GM18520 (cell line): ENCODE data around the gene TAF11L5.
"Not testable (repeated sequence)": the region's sequence is repeated elsewhere in the genome, so short reads cannot be mapped to it uniquely, and the experiment has no call there.

Experiments
- ATAC-seq: cut with Tn5 transposase; IDR thresholded peaks from one replicate; pipeline ENCODE4 v1.9.1; 2021; ENCODE audit not compliant: unreplicated experiment

Gene TAF11L5

DNA sequence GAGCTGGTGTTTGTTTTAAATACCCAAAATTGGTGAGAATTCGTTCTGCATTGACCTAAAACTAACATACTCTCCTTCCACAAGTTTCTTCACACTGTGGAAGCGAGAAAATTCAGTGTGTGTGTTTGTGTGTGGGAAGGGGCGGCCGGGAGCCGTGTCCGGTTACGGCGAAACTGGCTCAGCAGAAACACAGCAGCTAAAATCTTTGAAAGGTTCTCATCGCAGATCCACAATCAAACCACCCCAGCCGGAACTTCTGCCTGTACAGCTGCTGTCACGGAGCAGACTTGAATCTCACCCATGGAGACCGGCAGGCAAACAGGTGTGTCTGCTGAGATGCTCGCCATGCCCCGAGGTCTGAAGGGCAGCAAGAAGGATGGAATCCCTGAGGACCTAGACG is at the start of gene TAF11L5:
Gene TAF11L5 (plus strand): TSS at position 301 of the 400 bp plus-strand sequence.
- not testable (repeated sequence) for ATAC-seq

DNA sequence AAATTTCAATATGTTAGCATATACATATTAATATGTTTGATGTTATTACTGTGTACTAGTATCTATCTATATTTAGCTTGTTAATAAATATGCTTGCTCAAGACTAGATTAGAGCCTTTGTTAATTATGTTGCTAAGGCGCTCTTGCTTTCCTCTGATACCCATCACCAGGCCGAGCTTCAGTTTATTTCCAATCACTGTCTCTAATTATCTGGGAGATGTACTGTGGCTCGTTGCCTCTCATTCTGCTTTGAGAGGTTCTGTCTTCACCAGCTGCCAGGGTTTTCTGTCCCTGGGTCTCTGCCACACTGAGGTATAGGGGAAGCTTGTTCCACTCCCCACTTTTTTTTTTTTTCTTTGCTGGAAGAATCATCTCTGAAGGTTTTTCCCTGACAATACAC is 48.0 kb upstream of the TAF11L5 start:
- no peak for ATAC-seq

DNA sequence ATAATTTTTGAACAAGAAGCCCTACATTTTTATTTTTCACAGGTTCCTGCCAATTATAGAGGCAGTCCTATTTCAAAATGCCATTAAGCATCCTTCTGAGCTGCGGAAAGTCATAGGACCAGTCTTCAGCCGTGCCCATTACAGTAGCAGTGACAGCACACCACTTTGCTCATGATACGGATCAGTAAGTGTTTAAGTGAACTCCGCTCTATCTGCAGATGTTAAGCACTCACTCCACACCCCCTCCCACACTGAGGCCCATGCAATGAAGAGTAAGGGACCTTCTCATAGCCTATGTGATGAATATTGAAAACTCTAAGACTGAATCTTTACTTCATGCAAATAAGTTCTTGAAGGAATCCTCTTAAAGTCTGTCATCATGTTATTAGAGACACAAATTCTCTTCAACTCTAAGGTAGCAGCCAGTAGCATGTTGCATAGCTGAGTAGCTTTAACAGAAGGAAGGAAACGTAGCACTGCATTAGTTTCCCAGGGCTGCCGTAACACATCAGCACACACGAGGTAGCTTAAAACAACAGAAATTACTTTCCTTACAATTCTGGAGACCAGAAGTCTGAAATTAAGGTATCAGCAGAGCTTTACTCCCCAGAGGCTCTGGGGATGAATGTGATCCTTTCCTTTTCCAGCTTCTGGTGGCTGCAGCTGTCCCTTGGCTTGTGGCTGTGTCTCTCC is 47.3 kb upstream of the TAF11L5 start:
- ATAC-seq: no peak

DNA sequence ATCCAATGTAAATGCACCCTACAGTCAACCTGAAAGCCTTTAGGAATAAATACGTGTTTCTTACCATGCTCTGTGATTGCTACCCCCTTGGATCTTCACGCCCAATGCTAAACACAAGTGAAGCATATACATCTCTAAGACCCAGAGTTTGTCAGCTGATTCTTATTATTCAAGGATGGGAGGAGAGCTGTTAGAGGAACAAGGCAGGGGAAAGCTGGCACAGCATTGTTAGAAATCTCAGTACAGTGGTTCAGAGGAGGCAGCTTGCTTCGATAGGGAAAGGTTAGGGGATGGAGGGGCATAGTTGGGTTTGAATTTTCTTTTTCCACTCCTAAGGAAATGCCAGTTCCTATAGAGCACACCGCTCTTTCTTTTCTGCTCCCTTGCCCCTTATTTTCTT is 43.7 kb upstream of the TAF11L5 start:
- ATAC-seq: no peak

DNA sequence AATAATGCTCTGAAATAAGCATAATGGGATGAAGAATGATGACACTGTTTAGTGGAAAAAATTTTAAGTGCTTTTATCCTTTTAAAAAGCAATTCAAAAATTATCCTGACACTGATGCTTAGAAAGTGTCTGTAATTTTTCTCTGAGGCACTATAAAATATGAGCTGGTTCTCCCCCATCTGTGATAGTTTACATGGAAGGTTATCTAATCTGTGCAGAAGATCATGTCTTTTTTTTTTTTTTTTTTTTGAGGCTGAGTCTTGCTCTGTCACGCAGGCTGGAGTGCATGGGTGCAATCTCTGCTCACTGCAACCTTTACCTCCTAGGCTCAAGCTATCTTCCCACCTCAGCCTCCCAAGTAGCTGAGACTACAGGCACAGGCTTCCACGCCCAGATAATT is 42.2 kb upstream of the TAF11L5 start:
- no peak for ATAC-seq

DNA sequence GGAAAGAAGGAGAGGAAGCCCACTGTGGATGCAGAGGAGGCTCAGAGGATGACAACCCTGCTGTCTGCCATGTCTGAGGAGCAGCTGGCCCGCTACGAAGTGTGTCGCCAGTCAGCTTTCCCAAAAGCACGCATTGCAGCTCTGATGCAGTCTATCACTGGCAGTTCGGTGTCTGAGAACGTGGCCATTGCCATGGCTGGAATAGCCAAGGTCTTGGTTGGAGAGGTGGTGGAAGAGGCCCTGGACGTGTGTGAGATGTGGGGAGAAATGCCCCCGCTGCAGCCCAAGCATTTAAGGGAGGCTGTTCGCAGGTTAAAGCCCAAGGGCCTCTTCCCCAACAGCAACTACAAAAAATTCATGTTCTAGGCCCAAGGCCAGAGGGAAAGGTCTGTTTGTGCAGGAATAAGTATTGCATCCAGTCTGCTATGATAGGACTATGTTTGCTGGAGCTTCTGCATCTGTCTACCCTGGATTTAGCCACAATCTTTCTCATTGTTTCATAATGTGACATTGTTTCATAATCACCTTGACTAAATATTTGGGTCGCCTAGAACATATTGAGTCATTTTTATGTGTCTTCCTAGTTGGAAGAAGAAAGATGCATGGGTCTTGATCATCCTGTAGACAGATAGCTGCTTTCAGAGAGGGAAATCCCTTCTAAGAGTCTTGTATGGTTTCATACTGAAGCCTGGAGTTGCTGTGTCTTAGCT is 38.4 kb upstream of the TAF11L5 start:
- not testable (repeated sequence) for ATAC-seq

DNA sequence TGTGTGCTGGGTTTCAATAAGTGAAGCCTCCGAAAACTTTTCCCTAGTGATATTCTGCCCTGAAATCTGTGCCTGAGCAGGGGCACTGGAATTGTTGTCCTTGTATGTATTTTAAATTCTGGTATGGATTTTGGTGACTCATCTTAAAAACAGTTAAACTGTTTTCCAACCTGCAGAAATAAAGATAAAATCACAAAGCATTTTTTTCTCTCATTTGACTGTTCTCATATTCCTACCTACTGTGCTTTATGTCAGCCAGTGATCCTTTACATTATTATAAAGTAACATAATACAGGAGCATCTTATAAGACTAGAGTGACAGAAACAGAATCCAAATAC is 37.9 kb upstream of the TAF11L5 start:
- ATAC-seq: no peak

DNA sequence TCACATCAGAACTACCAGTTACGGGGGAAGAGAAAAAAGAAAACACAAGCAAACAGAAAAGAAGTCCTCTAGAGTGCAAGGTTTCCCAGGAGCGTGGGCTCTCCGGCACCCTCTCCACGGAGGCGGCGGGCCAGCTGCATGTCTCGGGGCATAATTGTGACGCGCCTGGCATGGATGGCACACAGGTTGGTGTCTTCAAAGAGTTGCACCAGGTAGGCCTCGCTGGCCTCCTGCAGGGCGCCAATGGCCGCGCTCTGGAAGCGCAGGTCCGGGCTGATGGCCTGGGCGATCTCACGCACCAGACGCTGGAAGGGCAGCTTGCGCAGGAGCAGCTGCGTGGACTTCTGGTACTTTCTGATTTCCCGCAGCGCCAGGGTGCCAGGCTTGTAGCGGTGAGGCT is 33.8 kb upstream of the TAF11L5 start:
- not testable (repeated sequence) for ATAC-seq

DNA sequence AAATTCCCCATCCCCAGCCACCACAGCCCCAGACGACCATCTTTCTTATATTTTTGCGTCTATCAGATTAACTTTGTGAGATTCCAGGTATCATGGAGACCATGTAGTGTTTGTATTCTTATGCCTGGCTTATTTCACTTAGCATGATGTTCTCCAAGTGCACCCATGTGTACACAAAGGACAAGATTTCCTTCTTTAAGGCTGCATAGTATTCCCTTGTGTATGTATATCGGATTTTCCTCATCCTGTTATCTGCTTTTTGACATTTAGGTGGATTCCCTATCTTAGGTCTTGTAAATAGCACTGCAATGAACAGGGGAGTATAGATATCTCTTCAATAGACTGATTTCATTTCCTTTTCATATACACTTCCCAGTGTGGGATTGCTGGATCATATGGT is 32.3 kb upstream of the TAF11L5 start:
- ATAC-seq: no peak

DNA sequence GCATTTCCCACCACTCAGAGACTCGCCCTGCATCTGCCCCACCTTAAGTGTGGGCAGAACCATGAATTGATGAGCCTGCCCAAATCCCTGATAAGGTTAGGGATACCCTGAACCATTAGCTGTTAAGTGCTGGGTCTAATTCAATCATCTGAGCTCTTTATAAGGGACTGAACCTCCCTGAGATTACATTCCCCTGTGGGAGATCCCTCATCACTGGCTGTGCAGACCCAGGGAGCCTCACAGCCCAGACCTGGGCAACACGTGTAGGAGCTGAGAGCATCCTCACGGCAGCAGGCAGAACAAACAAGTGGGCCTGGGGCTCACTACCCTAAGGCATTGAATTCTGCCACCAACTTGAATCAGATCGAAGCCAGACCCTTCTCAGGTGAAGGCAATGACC is 27.6 kb upstream of the TAF11L5 start:
- ATAC-seq: no peak

DNA sequence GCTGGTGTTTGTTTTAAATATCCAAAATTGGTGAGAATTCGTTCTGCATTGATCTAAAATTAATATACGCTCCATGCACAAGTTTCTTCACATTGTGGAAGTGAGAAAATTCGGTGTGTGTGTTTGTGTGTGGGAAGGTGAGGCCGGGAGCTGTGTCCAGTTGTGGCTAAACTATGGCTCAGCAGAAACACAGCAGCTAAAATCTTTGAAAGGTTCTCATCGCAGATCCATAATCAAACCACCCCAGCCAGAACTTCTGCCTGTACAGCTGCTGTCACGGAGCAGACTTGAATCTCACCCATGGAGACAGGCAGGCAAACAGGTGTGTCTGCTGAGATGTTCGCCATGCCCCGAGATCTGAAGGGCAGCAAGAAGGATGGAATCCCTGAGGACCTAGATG is 27.1 kb upstream of the TAF11L5 start, which contains the start of gene TAF11L2:
Gene TAF11L2 (plus strand): TSS at position 301 of the 400 bp plus-strand sequence.
- not testable (repeated sequence) for ATAC-seq

DNA sequence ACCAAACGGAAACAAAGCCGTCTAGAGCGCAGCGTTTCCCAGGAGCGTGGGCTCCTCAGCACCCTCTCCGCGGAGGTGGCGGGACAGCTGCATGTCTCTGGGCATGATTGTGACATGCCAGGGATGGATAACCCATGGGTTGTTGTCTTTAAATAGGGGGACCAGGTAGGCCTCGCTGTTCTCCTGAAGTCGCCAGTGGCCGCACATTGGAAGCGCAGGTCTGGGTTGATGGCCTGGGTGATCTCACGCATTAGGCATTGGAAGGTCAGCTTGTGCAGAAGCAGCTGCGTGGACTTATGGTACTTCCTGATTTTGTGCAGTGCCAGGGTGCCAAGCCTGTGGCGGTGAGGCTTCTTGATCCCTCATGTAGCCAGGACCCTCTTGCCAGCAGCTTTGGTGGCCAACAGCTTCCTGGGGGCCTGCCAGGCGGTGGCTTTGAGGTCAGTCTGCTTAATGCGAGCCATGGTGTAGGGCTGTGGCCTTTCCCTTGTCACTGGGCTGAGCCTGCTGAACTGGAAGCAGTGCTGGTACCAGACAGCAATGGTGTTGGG is 13.2 kb upstream of the TAF11L5 start:
- ATAC-seq: no peak

DNA sequence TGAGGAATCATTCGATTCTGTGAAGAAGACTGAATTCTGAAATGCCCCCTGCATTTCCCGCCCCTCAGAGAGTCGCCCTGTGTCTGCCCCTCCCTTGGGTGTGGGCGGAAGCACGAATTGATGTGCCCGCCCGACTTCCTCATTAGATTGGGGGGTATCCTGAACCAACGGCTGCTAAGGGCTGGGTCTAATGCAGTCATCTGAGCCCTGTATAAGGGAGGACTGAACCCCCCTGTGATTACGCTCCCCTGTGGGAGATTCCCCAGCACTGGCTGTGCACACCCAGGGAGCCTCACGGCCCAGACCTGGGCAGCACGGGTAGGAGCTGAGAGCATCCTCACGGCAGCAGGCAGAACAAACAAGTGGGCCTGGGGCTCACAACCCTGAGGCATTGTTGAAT is 7.5 kb upstream of the TAF11L5 start:
- not testable (repeated sequence) for ATAC-seq

DNA sequence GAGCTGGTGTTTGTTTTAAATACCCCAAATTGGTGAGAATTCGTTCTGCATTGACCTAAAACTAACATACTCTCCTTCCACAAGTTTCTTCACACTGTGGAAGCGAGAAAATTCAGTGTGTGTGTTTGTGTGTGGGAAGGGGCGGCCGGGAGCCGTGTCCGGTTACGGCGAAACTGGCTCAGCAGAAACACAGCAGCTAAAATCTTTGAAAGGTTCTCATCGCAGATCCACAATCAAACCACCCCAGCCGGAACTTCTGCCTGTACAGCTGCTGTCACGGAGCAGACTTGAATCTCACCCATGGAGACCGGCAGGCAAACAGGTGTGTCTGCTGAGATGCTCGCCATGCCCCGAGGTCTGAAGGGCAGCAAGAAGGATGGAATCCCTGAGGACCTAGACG is 7.0 kb upstream of the TAF11L5 start, which contains the start of gene TAF11L3:
Gene TAF11L3 (plus strand): TSS at position 301 of the 400 bp plus-strand sequence.
- ATAC-seq: not testable (repeated sequence)

DNA sequence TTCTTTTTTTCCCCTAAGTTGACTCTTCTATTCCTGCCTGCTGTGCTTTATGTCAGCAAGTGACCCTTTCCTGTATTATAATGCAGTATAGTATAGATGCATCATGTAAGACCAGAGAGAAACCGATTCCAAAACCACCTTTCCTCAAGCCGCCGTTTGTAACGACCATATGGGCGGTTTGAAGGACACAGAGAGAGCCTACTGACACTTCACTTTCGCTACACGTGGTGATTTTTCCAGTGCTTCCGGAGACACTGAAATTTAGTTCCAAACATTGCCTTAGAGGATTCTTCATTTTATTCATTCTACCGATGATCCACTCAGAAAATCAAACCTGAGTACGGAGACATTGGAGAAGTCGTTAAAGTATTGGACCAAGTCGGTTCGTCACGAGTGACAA is 5.5 kb upstream of the TAF11L5 start:
- ATAC-seq: not testable (repeated sequence)

DNA sequence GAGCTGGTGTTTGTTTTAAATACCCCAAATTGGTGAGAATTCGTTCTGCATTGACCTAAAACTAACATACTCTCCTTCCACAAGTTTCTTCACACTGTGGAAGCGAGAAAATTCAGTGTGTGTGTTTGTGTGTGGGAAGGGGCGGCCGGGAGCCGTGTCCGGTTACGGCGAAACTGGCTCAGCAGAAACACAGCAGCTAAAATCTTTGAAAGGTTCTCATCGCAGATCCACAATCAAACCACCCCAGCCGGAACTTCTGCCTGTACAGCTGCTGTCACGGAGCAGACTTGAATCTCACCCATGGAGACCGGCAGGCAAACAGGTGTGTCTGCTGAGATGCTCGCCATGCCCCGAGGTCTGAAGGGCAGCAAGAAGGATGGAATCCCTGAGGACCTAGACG is 3.5 kb upstream of the TAF11L5 start, which contains the start of gene TAF11L4:
Gene TAF11L4 (plus strand): TSS at position 301 of the 400 bp plus-strand sequence.
- ATAC-seq: not testable (repeated sequence)

DNA sequence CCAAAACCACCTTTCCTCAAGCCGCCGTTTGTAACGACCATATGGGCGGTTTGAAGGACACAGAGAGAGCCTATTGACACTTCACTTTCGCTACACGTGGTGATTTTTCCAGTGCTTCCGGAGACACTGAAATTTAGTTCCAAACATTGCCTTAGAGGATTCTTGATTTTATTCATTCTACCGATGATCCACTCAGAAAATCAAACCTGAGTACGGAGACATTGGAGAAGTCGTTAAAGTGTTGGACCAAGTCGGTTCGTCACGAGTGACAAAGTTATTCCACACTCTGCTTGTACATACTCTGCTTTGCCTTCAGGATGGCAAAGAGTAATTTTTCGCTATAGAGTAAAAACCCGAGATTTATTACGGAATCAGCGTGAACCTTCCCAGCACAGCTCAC is 1.5 kb downstream of the TAF11L5 start:
- not testable (repeated sequence) for ATAC-seq

DNA sequence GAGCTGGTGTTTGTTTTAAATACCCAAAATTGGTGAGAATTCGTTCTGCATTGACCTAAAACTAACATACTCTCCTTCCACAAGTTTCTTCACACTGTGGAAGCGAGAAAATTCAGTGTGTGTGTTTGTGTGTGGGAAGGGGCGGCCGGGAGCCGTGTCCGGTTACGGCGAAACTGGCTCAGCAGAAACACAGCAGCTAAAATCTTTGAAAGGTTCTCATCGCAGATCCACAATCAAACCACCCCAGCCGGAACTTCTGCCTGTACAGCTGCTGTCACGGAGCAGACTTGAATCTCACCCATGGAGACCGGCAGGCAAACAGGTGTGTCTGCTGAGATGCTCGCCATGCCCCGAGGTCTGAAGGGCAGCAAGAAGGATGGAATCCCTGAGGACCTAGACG is 3.3 kb downstream of the TAF11L5 start, which contains the start of gene TAF11L6:
Gene TAF11L6 (plus strand): TSS at position 301 of the 400 bp plus-strand sequence.
- not testable (repeated sequence) for ATAC-seq
